ENCODE measurements around the gene ALX4. TPM values are rescaled to one million over a fixed set of nuclear protein-coding genes. Genes with fewer than 3 reads are reported as not detected.

The ALX4 gene
- not detected for total RNA-seq
- long read RNA-seq, partial matches to known transcripts, result 0 of 1 reads
- long read RNA-seq, other reads (novel, unspliced or antisense), result 1 of 1 reads

DNA sequence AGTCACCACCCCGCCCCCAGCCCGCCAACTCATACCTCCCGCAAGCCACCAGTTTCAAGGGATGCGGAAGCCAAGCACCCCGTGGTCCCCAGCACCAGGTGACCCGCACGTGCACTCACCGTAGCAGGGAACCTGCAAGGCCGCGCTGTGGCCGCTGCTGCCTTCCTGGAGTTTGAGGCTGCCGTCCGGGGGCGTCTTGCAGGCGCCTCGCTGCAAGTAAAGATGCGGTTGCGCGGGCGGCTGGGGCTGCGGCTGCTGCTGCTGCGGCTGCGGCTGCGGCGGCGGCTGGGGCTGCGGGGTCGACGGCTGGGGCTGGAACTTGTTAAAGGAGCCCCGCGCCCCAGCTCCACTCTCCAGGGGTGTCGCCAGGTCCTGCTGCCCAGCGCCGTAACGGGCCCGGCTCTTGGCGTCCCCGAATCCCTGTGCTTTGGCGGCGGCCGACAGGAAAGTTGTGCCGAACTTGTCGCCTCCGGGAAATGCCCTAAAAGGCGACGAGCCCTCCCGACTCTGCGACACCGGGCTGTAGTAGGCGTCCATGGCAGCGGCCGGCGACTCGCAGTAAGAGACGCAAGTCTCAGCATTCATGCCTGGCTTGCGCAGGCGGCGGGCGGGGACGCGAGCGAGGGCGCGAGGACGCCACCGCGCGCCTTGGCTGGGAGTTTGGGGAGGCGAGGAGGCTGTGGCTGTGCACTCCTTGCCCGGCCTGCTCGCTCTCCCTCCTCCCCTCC lies at the start of gene ALX4:
ALX4 (minus strand) TSS at position 662 of the 728 bp plus-strand sequence; CDS start at position 585, 77 bp downstream.
- peaks cover 28% of the 10 kb centered on the region for H3K4me1 ChIP-seq
- H3K27me3 ChIP-seq, result peaks cover 96% of the 10 kb centered on the region
- H3K9me3 ChIP-seq, result no peaks in the 10 kb centered on the region
- H3K36me3 ChIP-seq, result no peaks in the 10 kb centered on the region
- TF ChIP-seq, protein P1, sequence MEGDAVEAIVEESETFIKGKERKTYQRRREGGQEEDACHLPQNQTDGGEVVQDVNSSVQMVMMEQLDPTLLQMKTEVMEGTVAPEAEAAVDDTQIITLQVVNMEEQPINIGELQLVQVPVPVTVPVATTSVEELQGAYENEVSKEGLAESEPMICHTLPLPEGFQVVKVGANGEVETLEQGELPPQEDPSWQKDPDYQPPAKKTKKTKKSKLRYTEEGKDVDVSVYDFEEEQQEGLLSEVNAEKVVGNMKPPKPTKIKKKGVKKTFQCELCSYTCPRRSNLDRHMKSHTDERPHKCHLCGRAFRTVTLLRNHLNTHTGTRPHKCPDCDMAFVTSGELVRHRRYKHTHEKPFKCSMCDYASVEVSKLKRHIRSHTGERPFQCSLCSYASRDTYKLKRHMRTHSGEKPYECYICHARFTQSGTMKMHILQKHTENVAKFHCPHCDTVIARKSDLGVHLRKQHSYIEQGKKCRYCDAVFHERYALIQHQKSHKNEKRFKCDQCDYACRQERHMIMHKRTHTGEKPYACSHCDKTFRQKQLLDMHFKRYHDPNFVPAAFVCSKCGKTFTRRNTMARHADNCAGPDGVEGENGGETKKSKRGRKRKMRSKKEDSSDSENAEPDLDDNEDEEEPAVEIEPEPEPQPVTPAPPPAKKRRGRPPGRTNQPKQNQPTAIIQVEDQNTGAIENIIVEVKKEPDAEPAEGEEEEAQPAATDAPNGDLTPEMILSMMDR (IDR thresholded peaks at IDR 0.05), result no peak
- no peak within 1 kb of the TSS for H3K27ac ChIP-seq
- intact Hi-C loops (cut with DNase I), result no loop called here
- DNase-seq (no peak), ATAC-seq (no peak)
- H3K4me3 ChIP-seq, result peak within 1 kb of the TSS; percentile 26

- TF ChIP-seq, protein P1 (IDR thresholded peaks at IDR 0.05), result no peak
- Histone ChIP-seq H3K4me3 (no peak overlapping the region), H3K4me1 (no peaks in the 10 kb centered on the region), H3K9me3 (no peaks in the 10 kb centered on the region), H3K27ac (no peak overlapping the region), H3K27me3 (peaks cover 5% of the 10 kb centered on the region), H3K36me3 (no peaks in the 10 kb centered on the region)
- ATAC-seq (no peak), DNase-seq (peak; percentile 34)
- intact Hi-C loops (cut with DNase I), result no loop called here
Measured at GRCh38 chr11:44359162-44359561, 49.2 kb upstream of the ALX4 start.

DNA sequence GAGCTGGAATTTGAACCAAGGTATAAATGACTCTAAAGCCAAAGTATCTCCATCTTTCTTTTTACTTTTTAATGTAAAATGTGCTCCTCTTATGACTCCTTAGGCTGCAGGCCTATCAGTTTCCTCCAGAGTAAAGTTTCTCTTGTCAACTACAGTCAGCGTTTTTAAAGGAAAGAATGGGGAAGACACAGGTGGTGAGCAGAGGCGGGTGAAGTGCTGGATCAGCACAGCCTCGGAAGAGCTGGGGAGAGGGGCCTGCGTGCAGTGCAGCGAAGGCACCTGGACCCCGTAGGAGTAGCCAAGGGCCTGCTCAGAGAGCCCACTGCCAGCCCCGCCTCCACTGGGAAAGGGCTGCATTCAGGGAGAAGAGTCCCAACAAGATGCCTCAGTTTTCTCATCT lies 48.8 kb upstream of the ALX4 start:
- ATAC-seq (no peak), DNase-seq (peak; percentile 10)
- peaks cover 5% of the 10 kb centered on the region for H3K27me3 ChIP-seq
- no peaks in the 10 kb centered on the region for H3K9me3 ChIP-seq
- intact Hi-C loops (cut with DNase I), result no loop called here
- no peak overlapping the region for H3K4me3 ChIP-seq
- no peak overlapping the region for H3K27ac ChIP-seq
- TF ChIP-seq, protein P1 (IDR thresholded peaks at IDR 0.05), result no peak
- no peaks in the 10 kb centered on the region for H3K36me3 ChIP-seq
- H3K4me1 ChIP-seq, result no peaks in the 10 kb centered on the region

DNA sequence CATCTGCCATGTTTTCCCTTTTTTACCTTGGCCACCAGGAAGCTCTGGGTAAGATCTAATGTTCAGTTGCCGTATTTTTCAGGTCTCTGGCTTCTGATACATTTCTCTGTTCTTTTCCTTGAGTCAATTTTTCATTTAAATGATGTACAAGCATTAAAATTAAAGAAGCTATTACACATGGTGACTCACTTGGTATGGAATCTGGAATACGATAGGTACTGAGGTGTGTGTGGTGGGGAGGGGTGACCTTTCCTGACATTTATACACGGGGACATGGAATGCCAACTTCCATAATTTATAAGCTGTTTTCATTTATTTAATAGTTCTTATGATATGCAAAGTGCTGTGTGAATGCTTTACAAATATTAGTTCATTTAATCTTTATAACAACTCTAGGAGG lies 47.8 kb upstream of the ALX4 start:
- ATAC-seq (no peak), DNase-seq (no peak)
- peaks cover 5% of the 10 kb centered on the region for H3K27me3 ChIP-seq
- H3K4me1 ChIP-seq, result no peaks in the 10 kb centered on the region
- no peaks in the 10 kb centered on the region for H3K9me3 ChIP-seq
- no peak overlapping the region for H3K27ac ChIP-seq
- intact Hi-C loops (cut with DNase I), result no loop called here
- H3K4me3 ChIP-seq, result no peak overlapping the region
- H3K36me3 ChIP-seq, result no peaks in the 10 kb centered on the region
- TF ChIP-seq, protein P1 (IDR thresholded peaks at IDR 0.05), result no peak

DNA sequence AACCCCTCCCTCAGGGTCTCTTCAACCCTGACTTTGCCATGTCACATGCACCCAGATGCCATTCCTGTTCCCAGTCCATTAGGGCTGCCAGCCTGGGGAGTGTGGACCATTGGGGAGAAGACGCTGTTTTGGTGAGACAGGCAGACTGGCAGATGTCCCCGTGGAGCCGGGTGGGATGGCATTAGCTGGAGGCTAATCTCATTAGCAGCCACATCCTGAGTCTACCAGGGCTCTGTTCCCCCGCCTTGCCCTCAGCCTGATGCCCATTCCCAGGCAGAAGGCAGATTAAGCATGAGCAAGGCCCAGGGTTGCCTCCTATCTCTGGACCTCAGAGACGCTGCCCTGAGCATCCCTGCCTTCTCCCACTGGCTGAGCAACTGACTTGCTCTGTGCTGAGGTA lies 46.4 kb upstream of the ALX4 start:
- no peak overlapping the region for H3K27ac ChIP-seq
- H3K27me3 ChIP-seq, result peaks cover 5% of the 10 kb centered on the region
- H3K4me1 ChIP-seq, result no peaks in the 10 kb centered on the region
- no peaks in the 10 kb centered on the region for H3K9me3 ChIP-seq
- intact Hi-C loops (cut with DNase I), result no loop called here
- DNase-seq (peak; percentile 34), ATAC-seq (no peak)
- no peak overlapping the region for H3K4me3 ChIP-seq
- no peaks in the 10 kb centered on the region for H3K36me3 ChIP-seq
- TF ChIP-seq, protein P1 (IDR thresholded peaks at IDR 0.05), result no peak
